Keratinocyte (primary cell): ENCODE data around the gene SEMA4G. TPM values are rescaled to one million over a fixed set of nuclear protein-coding genes. Genes with fewer than 3 reads are reported as not detected.

ENCODE experiments used
- DNase-seq: peaks from one replicate; pipeline ENCODE4 v3.0.0-alpha.2; 2011; ENCODE audit warnings: low read depth, missing footprints, low spot score
- FAIRE-seq: peaks from 2 replicates; lab custom pipeline; 2011; peaks lifted over from hg19 to GRCh38; lab: Jason Lieb, UNC
- H2AFZ ChIP-seq: 2 replicates; pipeline ENCODE4 v1.6.0; 2012; ENCODE audit warnings: low read length, control low read depth, inconsistent platforms; ENCODE audit not compliant: control insufficient read depth
- H3K27ac ChIP-seq: 2 replicates; pipeline ENCODE4 v1.5.1; 2011; ENCODE audit warnings: low read length; ENCODE audit not compliant: control insufficient read depth, insufficient read depth
- H3K27me3 ChIP-seq: 3 replicates; pipeline ENCODE4 v1.6.0; 2011; ENCODE audit warnings: low read length; ENCODE audit not compliant: control insufficient read depth, insufficient read depth; ENCODE audit errors: extremely low read depth
- H3K36me3 ChIP-seq, 2 experiments: 2 replicates in 1 of 2; 3 replicates in 1 of 2; pipeline ENCODE4 v1.5.1; 2011; ENCODE audit warnings: low read length in 2 of 2, mild to moderate bottlenecking in 1 of 2; ENCODE audit not compliant: control insufficient read depth in 2 of 2, insufficient read depth in 2 of 2; ENCODE audit errors: extremely low read depth in 1 of 2
- H3K4me1 ChIP-seq: 3 replicates; pipeline ENCODE4 v1.5.1; 2011; ENCODE audit warnings: low read length; ENCODE audit not compliant: control insufficient read depth, insufficient read depth; ENCODE audit errors: extremely low read depth
- H3K4me2 ChIP-seq: 3 replicates; pipeline ENCODE4 v1.6.0; 2011; ENCODE audit warnings: low read depth, low read length; ENCODE audit not compliant: control insufficient read depth, insufficient read depth; ENCODE audit errors: extremely low read depth
- H3K4me3 ChIP-seq, 3 experiments: fragments of 200-600 bp in 1 of 3; sonication (generic) in 1 of 3; 2 replicates in 2 of 3; 3 replicates in 1 of 3; pipeline ENCODE4 v1.5.1; 2011 to 2016; ENCODE audit warnings: low read length in 3 of 3, mild to moderate bottlenecking in 3 of 3, control low read depth in 2 of 3, inconsistent platforms in 1 of 3, low read depth in 1 of 3, mixed read lengths in 1 of 3, mixed run types in 1 of 3, moderate library complexity in 1 of 3; ENCODE audit not compliant: control insufficient read depth in 2 of 3, insufficient read depth in 2 of 3; ENCODE audit errors: extremely low read depth in 1 of 3
- H3K79me2 ChIP-seq: 2 replicates; pipeline ENCODE4 v1.6.0; 2012; ENCODE audit warnings: low read length; ENCODE audit not compliant: control insufficient read depth, insufficient read depth
- H3K9ac ChIP-seq: 3 replicates; pipeline ENCODE4 v1.6.0; 2011; ENCODE audit warnings: low read length; ENCODE audit not compliant: control insufficient read depth, insufficient read depth; ENCODE audit errors: extremely low read depth
- H3K9me1 ChIP-seq: 3 replicates; pipeline ENCODE4 v1.6.0; 2011; ENCODE audit warnings: low read length; ENCODE audit not compliant: control insufficient read depth, insufficient read depth; ENCODE audit errors: extremely low read depth
- H3K9me3 ChIP-seq: 2 replicates; pipeline ENCODE4 v1.5.1; 2012; ENCODE audit warnings: low read depth, low read length; ENCODE audit not compliant: control insufficient read depth
- H4K20me1 ChIP-seq: 3 replicates; pipeline ENCODE4 v1.6.0; 2011; ENCODE audit warnings: low read length; ENCODE audit not compliant: control insufficient read depth, insufficient read depth; ENCODE audit errors: extremely low read depth
- CTCF ChIP-seq, 3 experiments: IDR thresholded peaks in 1 of 3; conservative IDR thresholded peaks in 1 of 3; optimal IDR thresholded peaks in 1 of 3; 2 replicates in 2 of 3; 3 replicates in 1 of 3; pipeline versions ENCODE3 to v1.5.1; 2011; ENCODE audit warnings: low read length in 3 of 3, mild to moderate bottlenecking in 3 of 3, moderate library complexity in 2 of 3, control low read depth in 1 of 3, inconsistent platforms in 1 of 3; ENCODE audit not compliant: insufficient read depth in 2 of 3; ENCODE audit errors: extremely low read depth in 1 of 3
- EZH2 ChIP-seq: IDR thresholded peaks from one replicate; pipeline ENCODE4 v1.6.1; 2012; ENCODE audit warnings: inconsistent platforms, mild to moderate bottlenecking, low read length, moderate library complexity
- dilution Hi-C: fragments of 300-500 bp; cut with MboI; formaldehyde crosslinking; loops from one replicate; pipeline ENCODE4 v1.7.0; 2020; ENCODE audit warnings: low sequenced_read_pairs; ENCODE audit not compliant: extremely low pct_ligation_motif_present
- polyA plus RNA-seq, 5 experiments: library from polyadenylated mRNA; depleted of rRNA in 3 of 5; stranded (reverse) in 3 of 5; stranded (forward) in 1 of 5; unstranded in 1 of 5; fragments of >200 nt; gene quantifications; 1 replicate in 1 of 5; 2 replicates in 3 of 5; 3 replicates in 1 of 5; pipeline versions ENCODE4 v1.2.1 to v1.2.3, GENCODE V29; 2011 to 2012; ENCODE audit warnings: missing spikeins in 2 of 5, low read depth in 1 of 5, low replicate concordance in 1 of 5
- small RNA-seq, 3 experiments: library from RNA; depleted of rRNA; stranded (forward); fragments of <200 nt; gene quantifications; one replicate each; pipeline ENCODE3, GENCODE V24; 2012; ENCODE audit warnings: low read depth in 3 of 3, low replicate concordance in 1 of 3; ENCODE audit not compliant: insufficient read length in 3 of 3

SEMA4G gene
- polyA plus RNA-seq, 1 donor (not counting 4 experiments of a cell fraction or from before 2014, with no cell fraction given), result 1.2 TPM

- no peak for TF ChIP-seq EZH2
- TF ChIP-seq CTCF (optimal IDR thresholded peaks at IDR 0.05 in 1 of 3, IDR thresholded peaks at IDR 0.05 in 1 of 3, conservative IDR thresholded peaks at IDR 0.05 in 1 of 3; ENCODE audit: extremely low read depth in 1 of 3, insufficient read depth in 2 of 3, low read length in 3 of 3), result peak; percentile 75 to 94 (median 83)
- H4K20me1 ChIP-seq, result peaks cover 2% of the 10 kb centered on the region
- FAIRE-seq (no peak), DNase-seq (no peak)
- H3K4me3 ChIP-seq, result no peak overlapping the region
- H3K4me2 ChIP-seq, result no peak overlapping the region
- no peak overlapping the region for H3K9ac ChIP-seq
- H2AFZ ChIP-seq, result no peak overlapping the region
- dilution Hi-C loops, result no loop called here
- H3K4me1 ChIP-seq, result peaks cover 9% of the 10 kb centered on the region
- peaks cover 4% of the 10 kb centered on the region for H3K27me3 ChIP-seq
- no peaks in the 10 kb centered on the region for H3K9me1 ChIP-seq
- H3K9me3 ChIP-seq, result no peaks in the 10 kb centered on the region
- no peak overlapping the region for H3K27ac ChIP-seq
- no peaks in the 10 kb centered on the region for H3K79me2 ChIP-seq
- H3K36me3 ChIP-seq, result no peaks in the 10 kb centered on the region
Measured at GRCh38 chr10:101018600-101019439, 49.5 kb downstream of the SEMA4G start.

Small RNA genes lying within 50 kb of the gene (small RNA-seq; reads per million reads assigned to genes)
- gene MIR608, result 0 reads per million in 3 experiments

Other genes with a start within 250 kb of the SEMA4G start
- gene PAX2, start 223.9 kb upstream of the SEMA4G start, polyA plus RNA-seq, result not detected in 3 replicates
- gene SLF2, start 56.5 kb upstream of the SEMA4G start, polyA plus RNA-seq, result 4.6 to 7.1 TPM (median 4.9 TPM) in 3 replicates
- gene MRPL43, start 18.0 kb downstream of the SEMA4G start, polyA plus RNA-seq, result 71.1 to 105 TPM (median 75.3 TPM) in 3 replicates
- gene TWNK, start 18.0 kb downstream of the SEMA4G start, polyA plus RNA-seq, result 10.1 to 16.9 TPM (median 12.9 TPM) in 3 replicates
- gene LZTS2, start 30.3 kb downstream of the SEMA4G start, polyA plus RNA-seq, result 18.1 to 36.7 TPM (median 18.6 TPM) in 3 replicates
- gene PDZD7, start 61.6 kb downstream of the SEMA4G start, polyA plus RNA-seq, result 0.31 to 0.54 TPM (median 0.54 TPM) in 3 replicates
- gene SFXN3, start 61.7 kb downstream of the SEMA4G start, polyA plus RNA-seq, result 77.0 to 102 TPM (median 78.7 TPM) in 3 replicates
- 0.08 to 0.18 TPM (median 0.18 TPM) in 3 replicates for gene KAZALD1, start 92.5 kb downstream of the SEMA4G start, polyA plus RNA-seq
- not detected in 3 replicates for gene TLX1, start 161.8 kb downstream of the SEMA4G start, polyA plus RNA-seq